Limb (tissue), 2 donors: ENCODE data around the gene B3GALT6.

ENCODE experiments used
- DNase-seq, 2 donors: peaks; one replicate each; pipeline ENCODE4 v3.0.0-alpha.2; 2016; ENCODE audit errors: extremely low spot score in 2 of 2

Gene B3GALT6

GRCh38 chr1:1262071-1262470 lies 30.0 kb downstream of the B3GALT6 start:
- no peak for DNase-seq

- DNase-seq = no peak
Measured at GRCh38 chr1:1262758-1263157, 30.7 kb downstream of the B3GALT6 start.

- no peak for DNase-seq
Measured at GRCh38 chr1:1264026-1264425, 32.0 kb downstream of the B3GALT6 start.

GRCh38 chr1:1264868-1265272 lies 32.8 kb downstream of the B3GALT6 start:
- no peak for DNase-seq

- no peak for DNase-seq
Measured at GRCh38 chr1:1267488-1268283, 35.6 kb downstream of the B3GALT6 start.

- DNase-seq = no peak
Measured at GRCh38 chr1:1268284-1268682, 36.2 kb downstream of the B3GALT6 start.

- no peak for DNase-seq
Measured at GRCh38 chr1:1270813-1271212, 38.8 kb downstream of the B3GALT6 start.

- DNase-seq = no peak
Measured at GRCh38 chr1:1272341-1273208, 40.5 kb downstream of the B3GALT6 start.

GRCh38 chr1:1273209-1273511 lies 41.1 kb downstream of the B3GALT6 start:
- no peak for DNase-seq

- peak; percentile 93 to 98 for DNase-seq
Measured at GRCh38 chr1:1273512-1274298, 41.7 kb downstream of the B3GALT6 start, which contains the start of gene UBE2J2. TSS of gene UBE2J2 (minus strand) at chr1:1273854. CDS start at chr1:1267992, 5,862 bp downstream.

- DNase-seq = no peak
Measured at GRCh38 chr1:1274299-1274930, 42.4 kb downstream of the B3GALT6 start.

GRCh38 chr1:1274931-1275431 lies 42.9 kb downstream of the B3GALT6 start:
- DNase-seq = no peak

GRCh38 chr1:1275836-1276235 lies 43.8 kb downstream of the B3GALT6 start:
- no peak for DNase-seq

GRCh38 chr1:1278620-1279019 lies 46.6 kb downstream of the B3GALT6 start:
- no peak for DNase-seq

- no peak for DNase-seq
Measured at GRCh38 chr1:1279028-1279427, 47.0 kb downstream of the B3GALT6 start.

GRCh38 chr1:1280782-1281481 lies 48.9 kb downstream of the B3GALT6 start:
- DNase-seq = no peak

- no peak for DNase-seq
Measured at GRCh38 chr1:1281533-1282321, 49.7 kb downstream of the B3GALT6 start.

GRCh38 chr1:1282998-1283397 lies 51.0 kb downstream of the B3GALT6 start:
- no peak for DNase-seq

GRCh38 chr1:1283821-1284220 lies 51.8 kb downstream of the B3GALT6 start:
- no peak for DNase-seq
